ENCODE measurements around the gene IFT81.
"Not testable (repeated sequence)": the region's sequence is repeated elsewhere in the genome, so short reads cannot be mapped to it uniquely, and the experiment has no call there.

- TF ChIP-seq CTCF (IDR thresholded peaks at IDR 0.05); EZH2 (IDR thresholded peaks at IDR 0.05; ENCODE audit: borderline replicate concordance, insufficient read depth, low read depth, low read length, poor library complexity, severe bottlenecking): not testable (repeated sequence)
Observed at GRCh38 chr12:110117210-110117609, 6.9 kb upstream of the IFT81 start.

Measured in B cell (primary cell).